Naive thymus-derived CD4-positive, alpha-beta T cell (primary cell): ENCODE results near the gene BICD2. TPM values are rescaled to one million over a fixed set of nuclear protein-coding genes. Genes with fewer than 3 reads are reported as not detected.

Experiments
- ATAC-seq: fragments of 150-1000 bp; cut with Tn5 transposase; 2 replicates; pipeline ENCODE4 v1.10.0; 2021; ENCODE audit warnings: mild to moderate bottlenecking, moderate library complexity
- CTCF ChIA-PET: fragments of 350-600 bp; sonication (Branson Sonifier 250); formaldehyde crosslinking; loops from one replicate; lab custom pipeline; 2021; ENCODE audit warnings: antibody characterized with exemption; lab: Charles Lee
- POLR2A ChIA-PET: fragments of 350-600 bp; sonication (Branson Sonifier 250); formaldehyde crosslinking; loops from one replicate; lab custom pipeline; 2021; ENCODE audit warnings: antibody characterized with exemption, inconsistent platforms; lab: Charles Lee
- DNase-seq, 9 donors: peaks; one replicate each; pipeline versions ENCODE4 v3.0.0 to v3.0.0-alpha.2; 2020 to 2022; ENCODE audit warnings: mixed read lengths in 1 of 9
- H3K27ac ChIP-seq: one replicate; pipeline ENCODE4 v1.7.0; 2013; ENCODE audit warnings: mild to moderate bottlenecking, low read depth, low read length, moderate library complexity
- H3K27me3 ChIP-seq, 2 donors: one replicate each; pipeline ENCODE4 v1.7.0; 2013; ENCODE audit warnings: low read length in 2 of 2, mild to moderate bottlenecking in 2 of 2, moderate library complexity in 2 of 2; ENCODE audit not compliant: control insufficient read depth in 2 of 2, insufficient read depth in 2 of 2
- H3K36me3 ChIP-seq, 3 experiments: 1 replicate in 2 of 3; 2 replicates in 1 of 3; pipeline ENCODE4 v1.7.0; 2013; ENCODE audit warnings: low read length in 3 of 3, mild to moderate bottlenecking in 3 of 3, moderate library complexity in 1 of 3; ENCODE audit not compliant: insufficient read depth in 3 of 3, control insufficient read depth in 2 of 3
- H3K4me1 ChIP-seq, 2 donors: one replicate each; pipeline ENCODE4 v1.7.0; 2013; ENCODE audit warnings: low read length in 2 of 2, mild to moderate bottlenecking in 2 of 2, moderate library complexity in 1 of 2; ENCODE audit not compliant: control insufficient read depth in 2 of 2, insufficient read depth in 2 of 2
- H3K4me3 ChIP-seq: 2 replicates; pipeline ENCODE4 v1.7.0; 2013; ENCODE audit warnings: mild to moderate bottlenecking, low read length
- H3K9me3 ChIP-seq, 3 experiments: 1 replicate in 2 of 3; 2 replicates in 1 of 3; pipeline ENCODE4 v1.7.0; 2013; ENCODE audit warnings: low read length in 3 of 3; ENCODE audit not compliant: control insufficient read depth in 2 of 3
- H3K27ac Mint-ChIP-seq, 9 donors: one replicate each; pipeline ENCODE4 v1.8.0; 2020 to 2022; ENCODE audit warnings: mixed read lengths in 9 of 9, mild to moderate bottlenecking in 8 of 9, moderate library complexity in 5 of 9, inconsistent platforms in 2 of 9
- H3K27me3 Mint-ChIP-seq, 5 donors: one replicate each; pipeline ENCODE4 v1.8.0; 2021 to 2022; ENCODE audit warnings: mixed read lengths in 5 of 5, mild to moderate bottlenecking in 1 of 5
- H3K36me3 Mint-ChIP-seq, 5 donors: one replicate each; pipeline ENCODE4 v1.8.0; 2020 to 2022; ENCODE audit warnings: mixed read lengths in 5 of 5, mild to moderate bottlenecking in 3 of 5, inconsistent platforms in 1 of 5
- H3K4me1 Mint-ChIP-seq, 7 donors: one replicate each; pipeline ENCODE4 v1.8.0; 2020 to 2022; ENCODE audit warnings: mixed read lengths in 7 of 7, mild to moderate bottlenecking in 3 of 7, inconsistent platforms in 1 of 7
- H3K4me3 Mint-ChIP-seq, 10 donors: one replicate each; pipeline ENCODE4 v1.8.0; 2020 to 2022; ENCODE audit warnings: mild to moderate bottlenecking in 10 of 10, mixed read lengths in 10 of 10, moderate library complexity in 6 of 10, inconsistent platforms in 2 of 10
- H3K9me3 Mint-ChIP-seq, 11 donors: one replicate each; pipeline ENCODE4 v1.8.0; 2020 to 2022; ENCODE audit warnings: mixed read lengths in 11 of 11, mild to moderate bottlenecking in 4 of 11, inconsistent platforms in 1 of 11, moderate library complexity in 1 of 11
- intact Hi-C, 2 donors: fragments of 100-400 bp; cut with micrococcal nuclease; formaldehyde crosslinking; loops; one replicate each; pipeline ENCODE4 v1.15.1; 2023
- polyA plus RNA-seq, 2 donors: library from polyadenylated mRNA; unstranded; fragments of 300-500 nt; fragmentation: Illumina TruSeq; gene quantifications; one replicate each; pipeline ENCODE4 v1.2.3, GENCODE V29; 2021
- total RNA-seq, 6 experiments: library from RNA in 5 of 6; stranded (reverse) in 5 of 6; gene quantifications; 1 replicate in 5 of 6; 2 replicates in 1 of 6; pipeline ENCODE4 v1.2.3 and lab custom pipeline; 2021 to 2026

The BICD2 gene
- total and polyA plus RNA-seq, 7 experiments from 2014 or later: 7.4 to 28.8 (median 27.4) TPM

DNA sequence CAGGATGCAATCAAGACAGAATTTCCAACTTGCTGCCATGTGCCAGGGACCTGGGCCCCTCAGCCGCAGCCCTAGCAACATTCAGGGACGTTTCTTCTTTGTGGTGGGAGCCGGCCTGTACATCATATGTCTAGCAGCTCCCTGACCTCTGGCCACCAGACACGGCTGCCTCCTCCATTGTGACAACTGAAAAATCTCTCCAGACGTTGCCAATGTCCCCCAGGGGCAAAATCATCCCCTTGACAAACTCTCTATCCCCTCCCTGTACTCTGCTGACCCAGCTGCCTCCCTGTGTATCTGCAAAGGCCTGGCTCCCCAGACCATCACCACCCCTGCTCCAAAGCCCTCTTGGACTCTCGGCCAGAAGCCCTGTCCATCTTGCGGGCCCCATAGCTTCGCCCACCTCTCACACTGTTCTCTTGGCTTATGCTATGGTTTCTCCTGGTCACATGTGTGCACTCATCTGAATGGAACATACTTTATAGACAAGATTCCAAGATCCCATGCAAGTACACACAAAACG, 40.8 kb downstream of the BICD2 start:
- no peaks in the 10 kb centered on the region for H3K27me3 Mint-ChIP-seq
- peaks cover 3 to 16% (median 6%) of the 10 kb centered on the region in 7 donors for H3K4me1 Mint-ChIP-seq
- Histone ChIP-seq H3K36me3 (peaks cover 0 to 99% (median 13%) of the 10 kb centered on the region in 3 experiments), H3K9me3 (no peaks in the 10 kb centered on the region), H3K27me3 (no peaks in the 10 kb centered on the region), H3K4me1 (no peaks in the 10 kb centered on the region), H3K4me3 (no peak overlapping the region), H3K27ac (no peak overlapping the region)
- no peak for DNase-seq
- no peak overlapping the region for H3K4me3 Mint-ChIP-seq
- H3K9me3 Mint-ChIP-seq: no peaks in the 10 kb centered on the region
- intact Hi-C loops: no loop called here
- ATAC-seq: no peak
- H3K36me3 Mint-ChIP-seq: peaks cover 0 to 34% (median 12%) of the 10 kb centered on the region in 5 donors
- ChIA-PET POLR2A (no interaction called here), CTCF (interaction anchor here (0.6 kb wide), 1 partner anchor 958 kb away, joined by 3 read pairs; no protein-coding TSS in a partner anchor)
- peak overlapping the region in 8 of 9 donors; percentile 3 to 72 (median 60) for H3K27ac Mint-ChIP-seq

DNA sequence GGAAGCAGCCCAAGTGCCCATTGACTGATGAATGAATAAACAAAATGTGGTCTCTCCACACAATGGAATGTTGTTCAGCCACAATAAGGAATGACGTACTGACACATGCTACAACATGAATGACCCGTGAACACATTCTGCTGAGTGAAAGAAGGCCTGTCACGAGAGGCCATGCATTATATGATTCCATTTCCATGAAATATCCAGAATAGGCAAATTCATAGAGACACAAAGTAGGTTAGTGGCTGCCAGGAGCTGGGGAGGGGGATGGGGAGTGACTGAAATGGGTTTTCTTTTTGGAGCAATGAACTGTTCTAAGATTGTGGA, 41.4 kb downstream of the BICD2 start:
- DNase-seq: no peak
- Histone ChIP-seq H3K9me3 (no peaks in the 10 kb centered on the region), H3K4me3 (no peak overlapping the region), H3K4me1 (no peaks in the 10 kb centered on the region), H3K27me3 (no peaks in the 10 kb centered on the region), H3K36me3 (peaks cover 0 to 99% (median 11%) of the 10 kb centered on the region in 3 experiments), H3K27ac (no peak overlapping the region)
- H3K4me3 Mint-ChIP-seq: no peak overlapping the region
- CTCF ChIA-PET: no interaction called here
- H3K27ac Mint-ChIP-seq: peak overlapping the region in 5 of 9 donors; percentile 15 to 71 (median 62)
- H3K9me3 Mint-ChIP-seq: no peaks in the 10 kb centered on the region
- ATAC-seq: no peak
- POLR2A ChIA-PET: no interaction called here
- peaks cover 0 to 34% (median 12%) of the 10 kb centered on the region in 5 donors for H3K36me3 Mint-ChIP-seq
- H3K4me1 Mint-ChIP-seq: peaks cover 3 to 16% (median 6%) of the 10 kb centered on the region in 7 donors
- H3K27me3 Mint-ChIP-seq: no peaks in the 10 kb centered on the region
- intact Hi-C loops: no loop called here

DNA sequence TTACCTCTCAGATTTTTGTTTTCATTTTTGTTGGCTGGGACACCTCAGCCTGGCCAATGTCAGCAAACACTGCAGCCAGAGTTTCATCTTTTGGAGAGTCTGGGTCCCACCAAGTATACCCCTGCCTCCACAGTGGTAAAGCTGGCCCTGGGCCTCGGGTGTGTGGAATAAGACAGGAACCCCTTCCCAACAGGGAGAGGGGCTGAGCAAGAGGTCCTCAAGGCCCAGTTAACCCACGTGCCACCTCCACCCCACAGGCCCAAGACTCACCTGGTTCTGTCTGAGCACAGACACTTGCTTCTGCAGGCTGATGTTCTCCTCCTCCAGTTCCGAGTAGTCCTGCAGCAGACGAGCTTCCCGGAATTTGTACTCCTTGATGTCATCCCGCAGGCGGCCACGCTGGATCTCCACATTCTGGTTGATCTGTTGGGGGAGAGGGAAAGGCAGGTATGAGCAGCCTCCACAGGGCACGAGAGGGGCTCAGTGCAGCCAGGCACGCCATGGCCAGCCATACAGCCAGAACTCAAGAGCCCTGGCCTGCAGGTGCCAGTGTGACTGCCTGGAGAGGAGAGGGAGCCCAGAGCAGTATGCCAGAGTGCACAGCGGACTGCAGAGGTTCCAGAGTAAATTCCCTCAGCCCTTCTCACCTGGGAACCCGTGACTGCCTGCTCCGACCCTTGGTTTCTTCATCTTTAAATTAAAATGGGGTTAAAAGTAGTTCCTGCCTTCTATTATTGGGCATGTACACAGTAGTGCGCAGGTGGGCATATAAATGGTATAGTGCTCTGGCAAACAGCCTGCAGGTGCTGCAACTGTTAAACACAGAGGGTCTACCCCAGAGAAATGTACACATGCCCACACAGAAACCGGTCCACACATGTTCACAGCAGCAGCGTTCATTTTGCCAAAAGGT, 42.0 kb downstream of the BICD2 start:
- H3K4me3 ChIP-seq: no peak overlapping the region
- Mint-ChIP-seq H3K27ac (peak overlapping the region in 2 of 9 donors; percentile 15 to 21), H3K4me3 (no peak overlapping the region), H3K4me1 (peaks cover 3 to 13% (median 6%) of the 10 kb centered on the region in 7 donors), H3K36me3 (peaks cover 0 to 38% (median 12%) of the 10 kb centered on the region in 5 donors), H3K27me3 (no peaks in the 10 kb centered on the region), H3K9me3 (no peaks in the 10 kb centered on the region)
- H3K27ac ChIP-seq: no peak overlapping the region
- no peaks in the 10 kb centered on the region for H3K27me3 ChIP-seq
- H3K4me1 ChIP-seq: no peaks in the 10 kb centered on the region
- H3K36me3 ChIP-seq: peaks cover 0 to 99% (median 11%) of the 10 kb centered on the region in 3 experiments
- DNase-seq: no peak
- ChIA-PET POLR2A (no interaction called here), CTCF (interaction anchor here (0.6 kb wide), 1 partner anchor 1646 kb away, joined by 3 read pairs; no protein-coding TSS in a partner anchor)
- ATAC-seq: no peak
- H3K9me3 ChIP-seq: no peaks in the 10 kb centered on the region
- intact Hi-C loops: no loop called here

DNA sequence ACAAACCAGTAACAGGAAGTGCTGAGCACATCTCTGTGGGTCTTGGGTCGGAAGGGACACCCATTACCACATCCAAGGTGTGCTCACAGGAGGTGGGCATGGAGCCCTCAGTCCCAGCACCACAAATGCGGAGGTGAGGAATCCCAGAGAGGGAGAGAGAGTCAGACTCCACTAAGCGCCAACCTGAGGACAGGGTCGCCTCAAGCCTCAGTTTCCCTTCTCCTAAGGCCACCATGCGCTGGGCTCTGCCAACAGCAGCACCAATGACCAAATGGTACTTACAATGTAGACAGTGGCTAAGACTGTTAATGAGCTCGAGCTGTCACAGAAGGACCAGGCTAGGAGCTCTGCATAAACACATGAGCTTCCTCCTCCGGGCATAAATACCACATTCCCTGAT, 43.1 kb downstream of the BICD2 start:
- H3K9me3 Mint-ChIP-seq: no peaks in the 10 kb centered on the region
- H3K4me3 Mint-ChIP-seq: no peak overlapping the region
- H3K27ac Mint-ChIP-seq: peak overlapping the region in 2 of 9 donors; percentile 22 to 52
- DNase-seq (no peak), ATAC-seq (no peak)
- no peaks in the 10 kb centered on the region for H3K4me1 ChIP-seq
- no peak overlapping the region for H3K27ac ChIP-seq
- H3K36me3 ChIP-seq: peaks cover 0 to 99% (median 11%) of the 10 kb centered on the region in 3 experiments
- no peak overlapping the region for H3K4me3 ChIP-seq
- peaks cover 0 to 11% (median 4%) of the 10 kb centered on the region in 7 donors for H3K4me1 Mint-ChIP-seq
- H3K9me3 ChIP-seq: no peaks in the 10 kb centered on the region
- intact Hi-C loops: no loop called here
- H3K27me3 ChIP-seq: no peaks in the 10 kb centered on the region
- H3K27me3 Mint-ChIP-seq: no peaks in the 10 kb centered on the region
- ChIA-PET POLR2A (no interaction called here), CTCF (interaction anchor here (0.6 to 0.7 kb wide), 2 partner anchors 579 to 1645 kb away, joined by 3 read pairs; no protein-coding TSS in a partner anchor)
- H3K36me3 Mint-ChIP-seq: peaks cover 0 to 41% (median 12%) of the 10 kb centered on the region in 5 donors

DNA sequence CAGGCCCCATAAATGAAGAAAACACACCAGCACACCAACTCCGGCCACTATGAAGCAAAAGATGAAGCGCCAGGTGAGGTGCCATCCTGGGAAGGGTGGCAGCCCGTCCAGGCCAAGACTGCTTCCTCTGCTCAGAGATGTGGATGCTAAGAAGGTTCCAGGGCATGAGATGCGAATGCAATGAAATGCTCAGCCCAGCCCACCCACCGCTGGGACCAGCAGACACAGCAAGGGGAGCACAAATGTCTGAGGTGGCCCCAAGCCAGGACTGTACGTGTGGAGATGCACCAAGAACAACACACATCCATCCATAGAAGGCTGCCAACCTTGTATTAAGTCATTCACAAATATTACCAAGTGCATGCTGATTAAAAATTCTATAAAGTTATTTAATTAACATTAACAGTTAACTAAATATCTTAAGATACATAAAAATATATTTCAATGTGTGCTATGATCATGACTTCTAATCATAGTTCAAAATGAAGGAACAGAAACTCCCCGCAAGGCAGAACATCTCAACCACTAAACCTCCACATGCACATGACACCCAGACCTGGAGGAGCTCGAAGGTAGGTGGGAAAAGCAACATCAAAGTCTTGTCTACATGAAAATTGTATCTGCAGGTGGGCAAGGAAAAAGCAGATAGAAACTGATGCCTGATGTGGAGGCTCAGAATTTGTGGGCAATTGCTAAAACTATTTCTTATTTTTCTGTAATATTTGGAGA, 43.7 kb downstream of the BICD2 start:
- no peaks in the 10 kb centered on the region for H3K27me3 ChIP-seq
- Mint-ChIP-seq H3K4me1 (peaks cover 0 to 10% (median 4%) of the 10 kb centered on the region in 7 donors), H3K27ac (peak overlapping the region in 6 of 9 donors; percentile 19 to 70 (median 35)), H3K4me3 (no peak overlapping the region), H3K27me3 (no peaks in the 10 kb centered on the region), H3K36me3 (peaks cover 0 to 44% (median 12%) of the 10 kb centered on the region in 5 donors), H3K9me3 (no peaks in the 10 kb centered on the region)
- no peak overlapping the region for H3K4me3 ChIP-seq
- ChIA-PET POLR2A (no interaction called here), CTCF (interaction anchor here (0.7 kb wide), 1 partner anchor 578 kb away, joined by 3 read pairs; no protein-coding TSS in a partner anchor)
- H3K9me3 ChIP-seq: no peaks in the 10 kb centered on the region
- H3K4me1 ChIP-seq: no peaks in the 10 kb centered on the region
- intact Hi-C loops: no loop called here
- peaks cover 0 to 97% (median 8%) of the 10 kb centered on the region in 3 experiments for H3K36me3 ChIP-seq
- ATAC-seq: no peak
- no peak overlapping the region for H3K27ac ChIP-seq
- no peak for DNase-seq

DNA sequence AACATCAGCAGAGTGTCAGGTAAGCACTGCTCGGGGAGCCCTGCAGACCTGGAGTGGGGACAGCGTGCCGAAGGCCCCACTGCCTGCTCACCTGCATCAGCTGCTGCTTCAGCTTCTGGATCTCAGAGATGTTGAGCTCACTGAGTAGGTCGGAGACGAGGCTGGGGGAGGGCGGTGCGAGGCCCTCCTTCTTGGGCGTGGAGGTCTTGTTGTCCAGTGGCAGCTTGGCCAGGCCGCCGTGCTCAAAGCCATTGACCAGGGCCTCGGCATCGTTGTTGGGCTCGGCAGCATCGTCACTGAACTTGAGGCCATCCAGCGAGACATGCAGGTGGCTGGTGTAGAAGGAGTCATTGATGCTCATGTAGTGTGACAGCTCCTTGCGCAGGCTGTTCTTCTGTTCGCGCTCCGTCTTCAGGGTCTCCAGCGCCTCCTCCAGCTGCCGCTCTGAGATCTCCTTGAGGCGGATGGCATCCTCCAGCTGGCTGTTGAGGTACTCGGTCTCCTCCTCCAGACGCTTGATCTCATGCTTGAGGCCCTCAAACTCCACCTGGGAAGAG, 44.3 kb downstream of the BICD2 start:
- Mint-ChIP-seq H3K9me3 (no peaks in the 10 kb centered on the region), H3K36me3 (peaks cover 0 to 47% (median 12%) of the 10 kb centered on the region in 5 donors), H3K27ac (no peak overlapping the region), H3K4me3 (no peak overlapping the region), H3K4me1 (peaks cover 0 to 10% (median 4%) of the 10 kb centered on the region in 7 donors), H3K27me3 (no peaks in the 10 kb centered on the region)
- DNase-seq (no peak), ATAC-seq (no peak)
- CTCF ChIA-PET: no interaction called here
- H3K36me3 ChIP-seq: peaks cover 0 to 97% (median 6%) of the 10 kb centered on the region in 3 experiments
- no peaks in the 10 kb centered on the region for H3K27me3 ChIP-seq
- no peak overlapping the region for H3K4me3 ChIP-seq
- POLR2A ChIA-PET: no interaction called here
- H3K9me3 ChIP-seq: no peaks in the 10 kb centered on the region
- no peaks in the 10 kb centered on the region for H3K4me1 ChIP-seq
- intact Hi-C loops: no loop called here
- H3K27ac ChIP-seq: no peak overlapping the region
